Kasumi-1 (cell line): ENCODE measurements around the gene RHNO1.
"Not testable (repeated sequence)": the region's sequence is repeated elsewhere in the genome, so short reads cannot be mapped to it uniquely, and the experiment has no call there.

Experiments
- DNase-seq, 2 experiments: peaks; one replicate each; lab custom pipeline; 2025; lab: John Stamatoyannopoulos, UW

Gene RHNO1

DNA sequence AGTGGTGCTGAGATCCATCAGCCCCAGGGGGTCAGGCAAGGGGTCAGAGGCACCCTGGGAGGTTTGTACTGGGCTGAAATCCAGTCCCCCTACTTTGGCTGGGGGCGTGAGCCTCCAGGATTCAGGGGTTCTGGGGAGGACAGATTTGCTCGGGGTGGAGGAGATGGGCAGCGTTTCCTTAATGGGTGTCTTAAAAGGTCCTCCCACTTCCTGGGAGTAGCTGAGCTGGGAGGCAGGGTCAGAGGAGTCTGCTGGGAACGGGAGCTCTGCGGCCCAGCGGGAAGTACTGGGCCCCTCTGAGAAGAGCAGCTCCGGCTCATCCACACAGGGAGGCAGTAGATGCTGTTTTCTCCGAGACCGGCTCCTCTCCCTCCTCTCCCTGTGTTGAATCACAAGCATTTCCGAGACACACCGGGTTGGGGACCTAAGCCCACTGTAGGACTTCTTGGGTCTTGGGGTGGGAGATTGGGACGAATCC is 18.0 kb upstream of the RHNO1 start:
- DNase-seq, result no peak

DNA sequence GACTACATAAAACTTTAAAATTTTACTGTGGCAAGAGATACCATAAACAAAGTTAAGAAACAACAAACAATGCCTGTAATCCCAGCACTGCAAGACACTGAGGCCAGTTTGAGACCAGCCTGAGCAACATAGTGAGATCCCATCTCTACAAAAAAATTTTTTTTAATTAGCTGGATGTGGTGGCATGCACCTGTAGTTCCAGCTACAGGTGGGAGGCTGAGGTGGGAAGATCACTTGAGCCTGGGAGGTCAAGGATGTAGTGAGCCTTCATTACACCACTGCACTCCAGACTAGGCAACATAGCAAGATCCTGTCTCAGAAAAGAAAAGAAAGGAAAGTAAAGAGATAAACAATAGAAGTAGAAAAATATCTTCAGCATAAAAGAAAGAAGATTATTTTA is 16.9 kb upstream of the RHNO1 start:
- DNase-seq, result no peak

DNA sequence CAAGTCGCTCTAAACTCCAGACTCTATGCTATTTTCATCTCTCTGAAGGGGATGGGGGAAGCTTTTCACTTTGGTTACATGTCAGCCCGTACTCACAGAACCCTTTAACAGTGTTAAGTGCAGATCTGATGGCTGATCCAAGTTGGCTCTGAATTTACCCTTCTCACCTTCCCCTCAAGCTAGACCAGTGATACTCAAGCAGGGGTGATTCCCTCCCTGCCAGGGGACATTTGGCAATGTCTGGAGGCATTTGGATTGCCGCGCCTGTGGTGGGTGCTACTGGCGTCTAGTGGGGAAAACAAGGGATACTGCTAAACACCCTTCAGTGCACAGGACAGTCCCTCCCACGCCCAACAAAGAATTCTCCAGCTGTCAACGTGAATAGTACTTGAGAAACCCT is 14.1 kb upstream of the RHNO1 start:
- no peak for DNase-seq

DNA sequence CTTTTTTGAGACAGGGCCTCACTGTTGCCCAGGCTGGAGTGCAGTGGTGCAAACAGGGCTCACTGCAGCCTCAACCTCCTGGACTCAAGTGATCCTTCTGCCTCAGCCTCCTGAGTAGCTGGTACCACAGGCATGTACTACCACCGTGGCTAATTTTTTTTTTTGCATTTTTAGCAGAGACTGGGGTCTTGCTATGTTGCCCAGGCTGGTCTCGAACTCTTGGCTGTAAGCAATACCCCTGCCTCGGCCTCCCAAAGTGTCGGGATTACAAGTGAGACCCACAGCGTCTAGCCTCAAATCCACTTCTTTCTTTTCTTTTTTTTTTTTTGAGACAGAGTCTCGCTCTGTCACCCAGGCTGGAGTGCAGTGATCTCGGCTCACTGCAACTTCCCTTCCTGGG is 13.6 kb upstream of the RHNO1 start:
- DNase-seq, result not testable (repeated sequence)

DNA sequence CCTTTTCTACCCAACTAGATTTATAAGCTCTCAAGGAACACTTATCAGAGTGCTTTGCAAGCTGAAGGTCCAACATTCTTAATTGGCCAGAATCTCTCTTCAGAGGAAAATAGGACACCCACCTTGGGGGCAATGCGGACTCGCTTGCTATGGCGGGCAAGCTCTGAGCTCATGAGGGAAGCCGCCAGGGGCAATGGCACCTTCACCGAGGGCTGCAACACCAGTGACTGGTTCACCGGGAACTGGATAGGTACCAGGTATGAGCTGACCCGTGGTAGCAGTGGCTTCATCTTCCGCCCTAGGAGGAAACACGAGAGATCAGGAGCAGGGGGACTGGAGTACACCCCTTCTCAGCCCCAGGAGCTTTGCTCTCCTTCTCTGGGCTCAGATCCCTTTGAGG is 12.8 kb upstream of the RHNO1 start:
- DNase-seq, result no peak

DNA sequence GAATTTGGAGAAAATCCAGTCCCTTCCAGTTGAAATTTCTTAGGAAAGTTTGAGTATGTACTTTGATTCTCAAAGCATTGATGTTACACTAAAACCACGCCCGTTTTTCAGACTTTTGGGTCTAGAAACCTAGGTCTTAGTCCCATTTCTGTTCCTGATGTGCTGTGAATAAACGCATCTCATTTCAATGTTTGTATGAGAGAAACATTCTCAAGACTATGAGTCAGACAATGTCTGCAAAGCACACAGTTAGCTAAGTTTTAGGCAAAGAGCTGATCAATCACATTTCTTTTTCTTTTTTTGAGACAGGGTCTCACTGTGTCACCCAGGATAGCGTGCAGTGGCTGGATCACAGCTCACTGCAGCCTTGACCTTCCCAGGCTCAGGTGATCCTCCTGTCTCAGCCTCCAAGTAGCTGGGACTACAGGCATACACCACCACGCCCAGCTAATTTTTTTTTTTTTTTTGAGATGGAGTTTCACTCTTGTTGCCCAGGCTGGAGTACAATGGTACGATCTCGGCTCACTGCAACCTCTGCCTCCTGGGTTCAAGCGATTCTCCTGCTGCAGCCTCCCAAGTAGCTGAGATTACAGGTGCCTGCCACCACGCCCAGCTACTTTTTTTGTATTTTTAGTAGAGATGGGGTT is 7.9 kb upstream of the RHNO1 start:
- not testable (repeated sequence) for DNase-seq

DNA sequence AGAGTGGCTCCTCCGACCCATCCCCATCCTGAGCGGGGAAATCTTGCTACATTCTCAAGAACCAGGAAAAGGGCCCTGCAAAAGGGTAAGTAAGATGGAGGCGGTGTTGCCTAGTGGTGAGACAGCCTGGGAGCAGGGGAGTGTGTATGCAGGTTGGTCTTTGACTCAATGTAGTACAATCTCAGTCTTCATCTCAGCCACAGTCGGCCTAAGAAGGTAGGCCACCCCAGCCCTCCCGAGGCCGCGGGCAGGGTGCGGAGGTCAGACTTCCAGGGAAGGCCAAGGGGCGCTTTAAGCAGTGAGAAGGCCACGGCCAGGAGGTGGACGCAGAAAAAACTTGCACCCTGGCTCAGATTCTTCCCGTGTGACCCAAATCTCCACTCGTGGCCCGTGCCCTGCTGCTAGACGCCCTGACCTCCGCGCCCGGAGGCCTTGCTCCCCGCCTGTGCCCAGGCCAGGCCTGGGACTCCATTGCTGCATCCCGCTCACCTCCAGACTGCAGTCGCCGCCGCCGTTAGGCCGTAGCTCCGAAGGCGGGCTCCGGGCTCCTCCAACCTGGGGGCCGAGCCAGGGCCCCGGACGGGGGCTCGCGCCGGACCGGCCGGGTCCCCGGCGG is 484 bp upstream of the RHNO1 start:
- no peak for DNase-seq

DNA sequence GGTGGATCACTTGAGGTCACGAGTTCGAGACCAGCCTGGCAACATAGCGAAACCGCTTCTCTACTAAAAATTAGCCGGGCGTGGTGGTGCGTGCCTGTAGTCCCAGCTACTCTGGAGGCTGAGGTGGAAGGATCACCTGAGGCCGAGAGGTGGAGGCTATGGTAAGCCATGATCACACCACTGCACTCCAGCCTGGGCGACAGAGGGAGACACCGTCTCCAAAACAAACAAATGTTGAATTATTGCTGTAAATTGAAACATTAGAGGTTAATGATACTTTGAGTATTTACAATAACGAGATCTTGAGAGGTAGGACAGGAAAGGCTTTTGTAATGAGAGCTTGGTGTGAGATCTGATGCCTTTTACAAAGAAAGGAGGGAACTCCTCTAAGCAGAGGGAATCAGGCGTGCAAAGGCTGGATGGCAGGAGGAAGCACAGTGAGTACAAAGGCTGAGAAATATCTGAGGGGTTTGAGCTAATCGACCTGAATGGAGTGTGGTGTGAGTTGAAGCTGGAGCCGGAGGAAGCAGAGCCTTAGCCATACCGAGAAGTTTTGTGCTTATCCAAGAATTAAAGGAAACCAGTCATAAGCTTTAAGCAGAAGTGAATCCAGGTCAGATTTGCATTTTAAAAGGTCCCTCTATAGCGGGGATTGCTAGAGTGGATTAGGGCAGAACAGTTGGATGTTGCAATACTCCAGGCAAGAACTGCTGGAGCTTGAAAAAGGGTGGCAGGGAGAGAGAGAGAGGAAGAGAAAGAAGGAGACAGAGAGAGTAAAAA is 1.1 kb downstream of the RHNO1 start:
- DNase-seq, result peak in 1 of 2 experiments; percentile 29

DNA sequence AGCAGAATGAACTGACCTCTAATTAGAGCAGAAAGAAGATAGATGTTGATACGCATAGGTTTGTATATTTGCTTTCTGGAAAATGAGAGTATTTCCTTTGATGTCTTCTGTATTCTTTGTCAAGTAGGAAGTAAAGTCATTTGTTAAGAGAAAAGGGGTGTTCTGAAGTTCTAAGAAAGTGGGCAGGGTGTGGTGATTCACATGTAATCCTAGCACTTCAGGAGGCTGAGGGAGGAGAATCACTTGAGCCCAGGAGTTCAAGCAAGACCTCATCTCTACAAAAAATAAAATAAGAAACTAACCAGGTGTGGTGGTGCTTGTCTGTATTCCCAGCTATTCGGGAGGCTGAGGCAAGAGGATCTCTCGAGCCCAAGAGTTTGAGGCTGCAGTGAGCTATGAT is 2.8 kb downstream of the RHNO1 start:
- no peak for DNase-seq

DNA sequence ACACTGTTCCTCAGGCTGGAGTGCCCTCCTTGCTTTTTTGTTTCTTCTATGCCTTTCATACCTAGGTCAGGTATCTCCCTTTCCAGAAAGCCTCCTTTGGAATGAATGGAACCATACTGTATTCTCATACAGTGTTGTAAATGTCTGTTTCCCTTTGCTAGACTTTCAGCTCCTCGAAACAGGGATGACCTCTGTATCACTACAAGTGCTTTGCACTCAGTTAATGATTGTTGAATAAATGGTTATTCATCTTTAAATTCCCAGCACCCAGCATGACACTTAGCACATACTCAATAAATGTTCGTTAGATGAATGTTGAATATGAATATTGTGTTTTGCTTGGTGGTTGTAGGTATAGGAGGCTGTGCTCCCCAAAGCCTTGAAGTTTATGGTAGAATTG is 7.8 kb downstream of the RHNO1 start:
- DNase-seq, result no peak

DNA sequence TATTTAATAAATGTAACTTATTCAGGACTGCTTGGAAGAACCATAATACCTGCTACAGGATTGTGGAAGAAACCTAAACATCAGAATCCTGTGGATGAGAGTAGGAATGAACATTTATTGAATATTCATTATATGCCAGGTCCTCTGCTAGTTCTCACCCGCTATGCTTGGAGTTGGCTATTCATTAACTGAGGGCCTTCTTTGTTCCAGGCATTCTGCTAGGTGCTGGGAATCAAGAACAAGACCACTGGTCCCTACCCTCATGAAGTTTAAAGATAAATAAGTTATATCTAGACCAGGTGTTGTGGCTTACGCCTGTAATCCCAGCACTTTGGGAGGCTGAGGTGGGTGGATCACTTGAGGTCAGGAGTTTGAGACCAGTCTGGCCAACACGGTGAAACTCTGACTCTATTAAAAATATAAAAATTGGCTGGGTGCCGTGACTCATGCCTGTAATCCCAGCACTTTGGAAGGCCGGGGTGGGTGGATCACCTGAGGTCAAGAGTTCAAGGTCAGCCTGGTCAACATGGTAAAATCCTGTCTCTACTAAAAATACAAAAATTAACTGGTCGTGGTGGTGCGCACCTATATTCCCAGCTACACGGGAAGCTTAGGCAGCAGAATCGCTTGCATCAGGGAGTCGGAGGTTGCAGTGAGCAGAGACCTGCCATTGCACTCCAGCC is 9.9 kb downstream of the RHNO1 start:
- DNase-seq, result no peak

DNA sequence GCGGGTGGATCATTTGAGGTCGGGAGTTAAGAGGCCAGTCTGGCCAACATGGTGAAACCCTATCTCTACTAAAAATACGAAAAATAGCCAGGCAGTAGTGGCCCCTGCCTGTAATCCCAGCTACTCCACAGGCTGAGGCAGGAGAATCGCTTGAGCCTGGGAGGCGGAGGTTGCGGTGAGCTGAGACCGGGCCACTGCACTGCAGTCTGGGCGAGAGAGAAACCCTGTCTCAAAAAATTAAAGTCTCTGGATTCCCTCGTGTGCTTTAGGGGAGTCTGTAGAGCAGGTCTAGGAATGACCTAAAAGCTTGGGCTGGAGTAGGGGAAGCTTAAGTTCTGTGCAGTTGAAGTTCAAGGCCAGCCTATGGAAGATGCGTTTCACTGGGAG is 13.0 kb downstream of the RHNO1 start:
- no peak for DNase-seq

DNA sequence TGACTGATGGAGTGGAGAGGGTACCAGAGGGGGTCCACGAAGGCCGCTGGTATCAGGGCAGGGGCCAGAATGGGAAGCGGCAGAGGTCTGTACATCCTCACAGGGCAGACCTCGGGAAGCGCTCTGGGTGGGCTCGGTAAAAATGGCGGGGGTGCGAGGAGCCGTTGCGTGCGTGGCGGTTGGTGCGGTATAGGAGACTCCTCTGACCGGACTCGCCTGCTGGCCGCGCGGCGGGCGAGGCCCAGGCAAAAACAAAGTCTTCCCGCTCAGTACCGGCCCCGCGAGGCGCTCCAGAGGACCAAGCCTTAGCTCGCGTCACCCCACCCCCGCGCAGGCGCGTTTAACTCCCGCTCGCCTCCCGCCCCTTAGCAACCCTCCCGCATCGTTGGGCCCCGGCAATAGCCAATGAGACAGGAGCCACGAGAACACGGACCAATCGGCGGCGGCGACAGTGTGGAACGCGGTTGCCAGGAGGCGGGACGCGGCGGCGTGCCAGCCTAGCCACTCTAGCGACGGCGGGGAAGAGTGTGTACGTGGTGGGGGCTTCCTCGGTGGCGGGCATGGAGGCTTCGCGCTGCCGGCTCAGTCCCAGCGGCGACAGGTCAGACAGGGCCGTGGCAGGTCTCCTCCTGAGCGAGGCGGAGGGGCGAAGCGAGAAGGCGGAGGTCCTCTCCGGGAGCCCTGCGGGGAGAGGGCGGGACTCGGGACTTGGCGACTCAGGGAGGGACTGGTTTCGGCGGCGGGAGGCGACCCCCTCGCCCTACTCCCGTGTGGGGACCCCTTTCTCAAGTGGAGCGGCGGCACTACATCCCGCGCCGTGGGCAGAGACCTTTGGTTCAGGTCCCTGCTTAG is 13.6 kb downstream of the RHNO1 start, which contains the start of gene TULP3:
TSS of gene TULP3 (plus strand) at position 504 of the 852 bp plus-strand sequence. CDS start at position 561, 57 bp downstream.
- peak; percentile 85 to 87 for DNase-seq

DNA sequence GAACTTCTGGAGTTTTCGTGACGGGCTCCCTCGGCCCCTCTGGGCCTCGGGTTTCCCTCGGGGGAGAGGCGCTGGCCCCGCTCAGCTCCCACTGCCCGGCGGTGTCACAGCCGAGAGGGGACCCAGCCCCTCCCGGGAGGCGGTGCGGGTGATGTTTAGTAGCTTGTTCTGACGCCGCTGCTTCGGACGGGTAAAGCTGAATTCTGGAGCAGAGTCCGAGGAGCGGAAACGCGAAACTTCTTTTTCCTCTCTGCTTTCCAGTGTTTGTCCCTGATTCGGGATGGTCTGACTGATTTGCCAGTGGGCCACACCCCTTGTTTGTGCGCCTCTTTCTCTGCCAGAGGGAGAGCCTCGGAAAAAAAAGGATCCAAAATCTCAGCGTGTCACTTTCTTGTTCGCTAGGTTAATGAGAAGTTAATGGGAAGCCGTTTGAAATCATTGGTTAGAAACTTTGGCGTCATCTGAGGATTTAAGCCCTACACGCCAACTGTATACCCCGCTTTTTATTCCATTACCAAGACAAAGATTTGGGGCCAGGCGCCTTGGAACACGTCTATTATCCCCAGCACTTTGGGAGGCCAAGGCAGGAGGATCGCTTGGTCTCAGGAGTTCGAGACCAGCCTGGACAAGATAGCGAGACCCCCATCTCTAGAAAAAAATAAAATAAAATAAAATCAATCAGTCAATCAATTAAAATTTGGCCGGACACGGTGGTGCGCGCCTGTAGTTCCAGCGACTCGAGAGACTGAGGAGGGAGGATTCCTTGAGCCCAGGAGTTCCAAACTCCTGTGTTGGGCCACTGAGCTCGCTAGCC is 14.4 kb downstream of the RHNO1 start:
- no peak for DNase-seq

DNA sequence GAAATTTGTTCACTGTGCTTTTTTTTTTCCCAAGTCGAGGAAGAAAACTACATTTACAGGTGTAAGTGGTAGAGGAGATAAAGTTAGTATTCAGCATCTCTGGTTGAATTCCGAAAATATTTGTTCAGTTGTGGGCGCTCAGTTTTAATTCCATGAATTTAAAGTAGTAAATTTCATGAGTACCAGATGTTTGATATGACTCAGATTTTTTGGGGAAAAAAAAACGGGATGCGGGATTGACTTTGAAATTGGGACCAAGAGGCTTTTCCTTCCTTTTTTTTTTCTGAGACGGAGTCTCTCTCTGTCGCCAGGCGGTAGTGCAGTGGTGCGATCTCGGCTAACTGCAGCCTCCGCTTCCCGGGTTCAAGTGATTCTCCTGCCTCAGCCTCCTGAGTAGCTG is 15.2 kb downstream of the RHNO1 start:
- DNase-seq, result no peak

DNA sequence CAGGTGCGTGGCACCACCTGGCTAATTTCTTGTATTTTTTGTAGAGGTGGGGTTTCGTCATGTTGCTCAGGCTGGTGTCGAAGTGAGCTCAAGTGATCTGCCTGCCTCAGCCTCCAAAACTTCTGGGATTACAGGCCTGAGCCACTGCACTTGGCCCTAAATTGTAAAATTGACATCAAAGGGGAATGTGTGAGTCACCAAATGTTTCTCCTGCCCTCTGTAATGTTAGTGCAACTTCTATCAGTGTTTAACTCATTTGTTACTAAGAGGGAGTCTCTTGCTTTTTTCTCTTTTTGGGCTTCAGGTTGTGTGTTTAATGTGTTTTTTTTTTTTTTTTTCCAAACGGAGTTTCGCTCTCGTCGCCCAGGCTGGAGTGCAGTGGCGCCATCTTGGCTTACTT is 16.0 kb downstream of the RHNO1 start:
- DNase-seq, result no peak

DNA sequence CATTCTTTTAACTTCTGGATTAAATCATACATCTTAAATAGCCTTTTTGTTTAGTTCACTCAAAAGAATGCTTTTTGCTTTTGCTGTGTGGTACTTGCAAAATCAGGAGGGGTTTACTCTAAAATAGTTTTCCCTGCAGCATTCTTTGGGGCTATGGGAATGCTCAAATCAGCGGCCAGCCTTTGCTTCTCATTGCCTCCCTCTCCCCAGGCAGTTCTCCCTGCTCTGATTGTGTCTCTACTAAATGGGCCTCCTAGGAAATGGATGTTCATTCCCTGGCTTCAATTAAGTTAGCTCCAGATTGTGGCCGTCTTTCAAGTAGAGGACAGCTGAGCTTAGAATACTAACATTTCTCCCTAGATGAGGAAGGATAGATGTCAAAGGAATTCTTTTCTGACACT is 18.0 kb downstream of the RHNO1 start:
- no peak for DNase-seq

DNA sequence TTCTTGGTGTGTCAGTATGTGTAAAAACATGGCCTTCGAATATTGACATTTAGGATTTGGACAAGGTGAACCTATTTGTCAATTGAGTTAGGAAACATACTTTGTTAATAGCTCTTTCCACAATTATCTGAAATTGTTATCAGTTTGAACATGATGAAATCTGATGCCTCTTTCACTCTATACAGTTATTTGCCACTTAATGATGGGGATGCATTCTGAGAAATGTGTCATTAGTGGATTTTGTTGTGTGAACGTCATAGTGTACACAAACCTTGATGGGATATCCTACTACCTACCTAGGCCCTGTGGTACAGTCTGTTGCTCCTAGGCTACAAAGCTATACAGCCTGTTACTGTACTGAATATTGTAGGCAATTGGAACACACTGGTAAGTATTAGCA is 18.5 kb downstream of the RHNO1 start:
- no peak for DNase-seq

DNA sequence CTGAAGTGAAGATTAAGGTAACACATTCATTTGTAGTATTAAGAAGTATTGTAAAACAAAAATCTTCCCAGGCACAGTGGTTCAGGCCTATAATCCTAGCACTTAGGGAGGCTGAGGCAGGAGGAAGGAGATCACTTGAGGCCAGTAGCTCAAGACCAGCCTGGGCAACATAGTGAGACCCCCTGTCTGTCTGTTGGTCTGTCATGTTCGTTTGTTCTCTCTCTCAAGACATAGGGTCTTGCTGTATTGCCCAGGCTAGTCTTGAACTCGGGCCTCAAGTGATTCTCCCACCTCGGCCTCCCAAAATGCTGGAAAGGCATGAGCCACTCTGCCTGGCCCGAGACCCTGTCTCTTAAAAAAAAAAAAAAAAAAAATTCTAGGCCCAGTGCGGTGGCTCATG is 20.4 kb downstream of the RHNO1 start:
- DNase-seq, result no peak

DNA sequence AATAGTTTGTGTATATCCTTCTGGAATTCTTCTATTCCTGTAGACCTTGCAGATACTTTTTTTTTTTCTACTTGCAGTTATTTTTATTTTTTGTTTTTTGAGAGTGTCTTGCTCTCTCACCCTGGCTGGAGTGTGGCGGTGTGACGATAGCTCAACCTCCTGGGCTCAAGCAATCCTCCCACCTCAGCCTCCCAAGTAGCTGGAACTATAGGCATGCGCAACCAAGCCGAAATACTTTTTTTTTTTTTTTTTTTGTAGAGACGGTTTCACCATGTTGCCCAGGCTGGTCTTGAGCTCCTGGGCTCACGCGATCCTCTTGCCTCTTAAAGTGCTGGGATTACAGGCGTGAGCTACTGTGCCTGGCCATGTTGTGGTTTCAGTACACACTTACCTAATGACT is 23.6 kb downstream of the RHNO1 start:
- DNase-seq, result no peak
